Activated CD4-positive, alpha-beta T cell treated with anti-CD3 and anti-CD28 coated beads, Interleukin-2, amount 10 ng/mL, durations not matched to agents 7 days and 5 days (primary cell): ENCODE measurements around the gene SHB. TPM values are rescaled to one million over a fixed set of nuclear protein-coding genes. Genes with fewer than 3 reads are reported as not detected.

Source experiments
- CTCF ChIA-PET: fragments of 350-600 bp; sonication (Branson Sonifier 250); formaldehyde crosslinking; loops from one replicate; lab custom pipeline; 2021; ENCODE audit warnings: antibody characterized with exemption; lab: Charles Lee
- POLR2A ChIA-PET: fragments of 350-600 bp; sonication (Branson Sonifier 250); formaldehyde crosslinking; loops from one replicate; lab custom pipeline; 2021; ENCODE audit warnings: antibody characterized with exemption; lab: Charles Lee
- DNase-seq: peaks from one replicate; pipeline ENCODE4 v3.0.0-alpha.2; 2020
- H3K27ac Mint-ChIP-seq: one replicate; pipeline ENCODE4 v1.8.0; 2021; ENCODE audit warnings: mild to moderate bottlenecking, moderate library complexity, mixed read lengths
- H3K27me3 Mint-ChIP-seq: one replicate; pipeline ENCODE4 v1.8.0; 2021; ENCODE audit warnings: mixed read lengths
- H3K36me3 Mint-ChIP-seq: one replicate; pipeline ENCODE4 v1.8.0; 2021; ENCODE audit warnings: low read depth, mixed read lengths
- H3K4me1 Mint-ChIP-seq: one replicate; pipeline ENCODE4 v1.8.0; 2021; ENCODE audit warnings: mixed read lengths
- H3K4me3 Mint-ChIP-seq: one replicate; pipeline ENCODE4 v1.8.0; 2021; ENCODE audit warnings: mild to moderate bottlenecking, moderate library complexity, mixed read lengths
- H3K9me3 Mint-ChIP-seq: one replicate; pipeline ENCODE4 v1.8.0; 2021; ENCODE audit warnings: mixed read lengths
- total RNA-seq, 2 experiments: library from RNA; stranded (reverse); gene quantifications; one replicate each; pipeline ENCODE4 v1.2.3, GENCODE V29; 2021

SHB gene
- total RNA-seq, 2 experiments from 2014 or later = not detected

DNA sequence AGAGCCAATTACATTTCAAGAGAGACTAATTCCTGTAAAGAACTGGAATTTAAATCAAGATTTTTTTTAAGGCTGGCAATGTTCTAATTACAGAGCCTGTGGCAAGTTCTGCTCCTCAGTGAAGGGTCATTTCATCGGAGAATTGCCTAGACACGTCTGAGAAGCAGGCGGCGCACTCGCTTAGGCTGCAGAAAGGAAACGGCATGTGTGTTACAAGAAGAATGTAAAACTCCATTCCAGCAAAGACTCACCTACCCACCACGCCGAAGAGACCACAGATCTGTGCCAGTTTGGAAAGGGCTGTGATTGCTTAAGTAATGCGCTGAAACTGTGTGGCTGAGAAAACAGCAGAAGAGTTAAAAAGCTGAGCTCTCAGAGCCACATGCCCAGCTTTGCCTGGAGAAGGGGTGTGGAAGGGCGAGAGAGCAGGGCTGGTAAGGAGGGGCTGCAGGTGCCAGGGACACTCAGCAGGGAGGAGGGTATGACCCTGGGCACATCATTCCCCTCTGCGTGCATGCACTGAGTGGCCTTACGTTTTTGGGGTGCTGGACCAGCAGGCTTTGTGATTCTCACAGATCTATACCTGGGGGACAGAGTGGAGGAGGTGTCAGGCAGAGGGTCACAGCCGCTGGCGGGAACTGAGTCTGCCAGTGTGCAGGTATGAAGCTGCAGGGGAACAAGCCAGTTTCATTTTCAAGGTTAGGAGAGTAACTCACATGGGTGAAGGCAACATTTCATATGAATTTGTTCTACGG, 147.3 kb downstream of the SHB start:
- Mint-ChIP-seq H3K4me1 (peaks cover 2% of the 10 kb centered on the region), H3K9me3 (no peaks in the 10 kb centered on the region), H3K36me3 (no peaks in the 10 kb centered on the region), H3K27me3 (no peaks in the 10 kb centered on the region), H3K27ac (no peak overlapping the region), H3K4me3 (no peak overlapping the region)
- CTCF ChIA-PET = interaction anchor here (0.9 to 1.5 kb wide), 2 partner anchors 8 to 12 kb away, joined by 3 to 4 read pairs; no protein-coding TSS in a partner anchor
- POLR2A ChIA-PET = no interaction called here
- DNase-seq = no peak

DNA sequence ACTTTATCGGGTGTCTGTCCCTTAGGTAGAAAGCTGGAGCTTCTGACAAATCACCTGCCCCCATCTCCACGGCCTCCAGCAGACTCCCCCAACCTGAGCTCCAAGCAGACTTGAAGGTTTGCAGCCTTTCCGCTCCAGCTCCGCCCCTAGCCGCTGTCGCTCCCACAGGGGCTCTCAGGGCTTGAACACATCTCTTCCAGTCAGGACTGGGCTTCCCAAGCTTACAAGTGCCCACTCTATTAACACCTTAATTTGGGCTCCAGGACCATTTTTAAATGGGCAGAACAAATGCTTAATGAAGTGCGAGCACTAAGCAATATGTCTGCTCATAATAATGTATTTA, 147.9 kb downstream of the SHB start:
- no peak overlapping the region for H3K27ac Mint-ChIP-seq
- no peaks in the 10 kb centered on the region for H3K9me3 Mint-ChIP-seq
- POLR2A ChIA-PET = no interaction called here
- peaks cover under 1% of the 10 kb centered on the region for H3K4me1 Mint-ChIP-seq
- H3K4me3 Mint-ChIP-seq = no peak overlapping the region
- no peaks in the 10 kb centered on the region for H3K27me3 Mint-ChIP-seq
- no peak for DNase-seq
- CTCF ChIA-PET = interaction anchor here (0.6 to 1.5 kb wide), 4 partner anchors 8 to 442 kb away, joined by 3 to 4 read pairs (median 4); no protein-coding TSS in a partner anchor
- H3K36me3 Mint-ChIP-seq = no peaks in the 10 kb centered on the region

DNA sequence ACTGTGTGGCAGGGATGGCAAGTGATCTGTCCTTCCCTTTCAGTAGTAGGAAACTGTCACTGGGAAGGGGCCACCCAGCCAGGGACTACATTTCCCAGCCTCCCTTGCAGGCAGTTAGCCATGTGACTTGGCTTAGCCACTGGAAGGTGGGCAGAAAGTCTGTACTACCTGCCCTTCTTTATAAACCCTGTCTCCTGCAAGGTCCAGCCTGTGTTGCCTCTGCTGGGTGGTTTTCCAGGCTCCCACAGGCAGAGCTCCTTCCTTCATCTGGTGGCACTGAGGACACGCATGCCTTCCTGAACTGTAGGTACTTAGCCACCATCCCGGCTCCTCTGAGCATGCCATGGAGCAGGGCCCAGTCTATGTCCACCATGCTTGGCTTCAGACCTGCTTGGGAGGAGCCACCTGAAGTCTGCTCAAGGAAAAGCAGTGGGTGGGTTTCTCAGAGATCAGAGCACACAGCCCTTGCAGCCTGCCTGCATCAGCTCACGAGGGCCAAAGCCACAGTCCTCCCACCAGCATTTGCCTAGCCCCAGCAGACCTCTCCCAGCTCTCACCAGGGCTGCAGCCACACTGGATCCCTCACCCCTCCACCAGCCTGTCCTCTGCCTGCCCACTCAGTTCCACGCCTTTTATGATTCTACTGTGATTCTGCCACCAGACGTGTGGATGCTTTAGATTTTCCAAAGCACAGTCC, 148.4 kb downstream of the SHB start:
- Mint-ChIP-seq H3K4me1 (no peaks in the 10 kb centered on the region), H3K27ac (no peak overlapping the region), H3K36me3 (no peaks in the 10 kb centered on the region), H3K4me3 (no peak overlapping the region), H3K27me3 (no peaks in the 10 kb centered on the region), H3K9me3 (no peaks in the 10 kb centered on the region)
- CTCF ChIA-PET = interaction anchor here (0.6 to 1.5 kb wide), 3 partner anchors 12 to 443 kb away, joined by 3 to 4 read pairs (median 3); no protein-coding TSS in a partner anchor
- POLR2A ChIA-PET = no interaction called here
- peak; percentile 12 for DNase-seq

DNA sequence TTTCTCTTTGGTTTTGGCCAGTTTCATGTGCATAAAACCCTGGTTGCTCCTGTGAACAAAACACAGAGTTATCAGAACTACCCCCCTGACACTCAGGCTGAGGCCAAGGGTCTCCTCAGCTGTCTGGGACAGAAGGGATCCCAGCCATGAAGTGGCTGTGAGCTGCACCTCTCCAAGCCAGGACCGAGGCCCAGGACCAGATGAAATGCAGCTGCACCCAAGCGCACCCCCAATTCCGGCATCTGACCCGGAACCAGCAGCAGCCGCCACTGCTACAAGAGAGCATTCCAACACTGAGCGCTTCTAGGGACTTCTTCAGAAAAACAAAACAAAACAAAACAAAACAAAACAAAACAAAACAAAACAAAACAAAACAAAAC, 149.1 kb downstream of the SHB start:
- Mint-ChIP-seq H3K4me3 (no peak overlapping the region), H3K27ac (no peak overlapping the region), H3K9me3 (no peaks in the 10 kb centered on the region), H3K27me3 (no peaks in the 10 kb centered on the region), H3K4me1 (no peaks in the 10 kb centered on the region), H3K36me3 (no peaks in the 10 kb centered on the region)
- ChIA-PET CTCF (interaction anchor here (0.6 kb wide), 1 partner anchor 890 kb away, joined by 3 read pairs; no protein-coding TSS in a partner anchor), POLR2A (no interaction called here)
- DNase-seq = no peak

DNA sequence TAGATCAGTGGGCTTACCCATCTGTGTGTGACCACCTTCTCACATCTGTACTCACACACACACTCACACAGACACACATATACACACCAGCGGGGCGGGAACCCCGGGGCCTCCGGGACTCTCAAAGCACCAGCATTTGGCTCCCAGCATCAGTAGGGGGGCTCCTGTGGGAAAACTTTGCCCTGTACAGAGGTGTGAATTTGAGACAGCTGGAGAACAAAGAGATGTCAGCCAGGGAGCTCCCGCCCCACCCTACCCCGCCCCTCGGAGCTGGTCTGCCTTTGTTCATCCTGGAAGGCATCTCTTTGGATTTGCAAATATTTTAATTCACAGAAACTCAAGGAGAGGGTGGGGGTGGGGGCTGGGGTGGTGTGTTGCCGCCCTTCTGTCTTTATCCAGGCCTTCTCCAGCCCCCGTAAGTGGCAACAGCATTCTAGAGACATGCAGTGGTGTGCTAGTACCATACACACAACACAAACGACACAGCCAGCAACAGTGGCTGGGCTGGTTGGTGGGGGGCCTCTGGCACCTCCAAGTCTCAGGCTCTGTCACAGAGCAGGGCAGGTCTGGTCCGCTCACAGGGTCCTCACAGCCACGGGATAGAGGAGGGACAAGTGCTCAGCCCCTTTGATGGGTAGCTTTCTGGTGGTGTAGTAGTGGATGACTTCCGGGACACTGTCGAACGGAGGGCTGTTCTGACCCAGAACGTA, 149.6 kb downstream of the SHB start:
- Mint-ChIP-seq H3K27ac (no peak overlapping the region), H3K4me1 (no peaks in the 10 kb centered on the region), H3K27me3 (no peaks in the 10 kb centered on the region), H3K36me3 (no peaks in the 10 kb centered on the region), H3K4me3 (no peak overlapping the region), H3K9me3 (no peaks in the 10 kb centered on the region)
- CTCF ChIA-PET = interaction anchor here (0.6 to 1.7 kb wide), 3 partner anchors 10 to 890 kb away, joined by 3 to 4 read pairs (median 4); no protein-coding TSS in a partner anchor
- DNase-seq = no peak
- POLR2A ChIA-PET = no interaction called here

DNA sequence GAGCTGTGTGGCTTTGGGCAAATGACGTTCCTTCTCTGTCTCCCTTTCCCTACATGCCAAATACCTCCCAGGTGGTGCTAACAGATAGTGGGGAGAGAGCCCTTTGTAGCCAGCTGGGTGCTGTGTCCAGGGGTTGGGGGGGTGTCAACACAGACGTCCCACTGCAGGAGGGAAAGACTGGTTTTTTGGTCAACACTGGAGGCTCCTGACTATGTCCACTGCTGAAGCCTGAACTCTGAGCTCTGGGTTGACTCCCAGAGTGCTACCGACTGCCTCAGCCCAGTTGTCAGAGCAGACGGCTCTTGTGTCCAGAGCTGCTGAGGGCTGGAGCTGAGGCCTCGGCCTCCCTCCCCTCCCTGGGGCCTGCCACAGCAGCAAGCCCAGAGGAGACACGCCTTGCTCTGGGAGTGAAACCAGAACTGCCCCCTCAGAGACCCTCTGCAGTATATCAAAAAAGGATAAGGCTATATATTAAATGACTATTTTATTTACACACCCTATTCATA, 150.3 kb downstream of the SHB start:
- DNase-seq = no peak
- Mint-ChIP-seq H3K36me3 (no peaks in the 10 kb centered on the region), H3K4me3 (no peak overlapping the region), H3K27ac (no peak overlapping the region), H3K4me1 (no peaks in the 10 kb centered on the region), H3K9me3 (no peaks in the 10 kb centered on the region), H3K27me3 (no peaks in the 10 kb centered on the region)
- ChIA-PET POLR2A (no interaction called here), CTCF (interaction anchor here (1.0 to 1.7 kb wide), 2 partner anchors 10 to 174 kb away, joined by 4 read pairs; no protein-coding TSS in a partner anchor)

DNA sequence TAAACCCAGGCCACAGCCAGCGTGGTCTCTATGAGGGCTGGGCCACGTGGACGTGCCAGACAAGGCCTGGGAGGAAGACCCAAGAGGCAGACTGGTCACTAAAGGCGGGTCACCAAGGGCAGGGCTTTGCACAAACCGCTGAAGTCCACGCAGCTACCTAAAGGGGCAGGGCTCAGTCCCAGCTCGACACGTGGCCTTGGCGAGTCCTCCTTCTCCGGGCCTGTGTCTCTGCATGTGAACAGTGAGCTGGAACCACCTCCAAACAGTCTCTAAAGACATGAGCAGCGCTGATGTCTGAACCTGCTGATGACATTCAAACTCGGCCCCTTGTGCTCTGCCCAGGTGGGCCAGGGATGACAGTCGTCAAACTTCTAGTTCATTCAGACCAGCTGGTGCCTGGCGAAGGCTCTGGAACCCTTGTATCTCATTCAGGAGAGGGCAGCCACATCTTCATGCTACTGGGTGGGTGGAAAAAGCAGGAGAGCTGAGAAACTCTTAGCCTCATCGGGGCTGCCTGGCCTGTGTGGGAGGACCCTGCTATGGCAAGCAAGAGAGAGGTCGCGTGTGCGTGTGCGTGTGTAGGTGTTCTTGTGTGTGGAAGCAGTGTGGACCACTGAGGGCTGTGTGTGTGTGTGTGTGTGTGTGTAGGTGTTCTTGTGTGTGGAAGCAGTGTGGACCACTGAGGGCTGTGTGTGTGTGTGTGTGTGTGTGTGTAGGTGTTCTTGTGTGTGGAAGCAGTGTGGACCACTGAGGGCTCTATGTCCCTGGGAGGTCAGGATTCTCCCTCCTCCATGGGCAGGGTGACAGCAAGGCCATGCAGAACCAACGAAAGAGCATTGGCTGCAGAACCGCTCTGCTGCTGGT, 151.0 kb downstream of the SHB start:
- POLR2A ChIA-PET = no interaction called here
- H3K9me3 Mint-ChIP-seq = no peaks in the 10 kb centered on the region
- CTCF ChIA-PET = interaction anchor here (1.0 to 1.7 kb wide), 4 partner anchors 8 to 175 kb away, joined by 3 to 4 read pairs (median 4); no protein-coding TSS in a partner anchor

DNA sequence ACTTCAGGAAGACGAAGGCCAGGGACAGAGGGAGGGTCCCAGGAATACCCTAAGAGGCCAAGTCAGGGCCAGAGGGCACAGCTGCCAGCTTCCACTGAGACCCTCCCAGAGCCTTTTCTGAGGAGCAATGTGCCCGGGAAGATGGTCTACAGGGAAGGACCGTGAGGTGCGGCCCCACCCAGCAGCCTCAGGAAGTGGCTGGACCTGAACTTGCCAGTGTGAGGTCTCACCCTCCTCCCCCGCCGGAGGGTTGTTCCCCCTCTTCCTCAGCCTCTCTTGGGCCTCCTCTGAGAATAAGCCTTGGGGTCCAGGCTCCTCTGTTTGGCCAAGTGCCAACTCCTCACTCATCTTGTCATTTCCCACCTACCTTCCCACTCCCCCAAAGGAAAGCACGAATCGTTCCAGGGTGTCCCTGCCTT, 151.7 kb downstream of the SHB start:
- Mint-ChIP-seq H3K4me3 (no peak overlapping the region), H3K27ac (no peak overlapping the region), H3K4me1 (no peaks in the 10 kb centered on the region), H3K36me3 (no peaks in the 10 kb centered on the region), H3K9me3 (no peaks in the 10 kb centered on the region), H3K27me3 (no peaks in the 10 kb centered on the region)
- POLR2A ChIA-PET = no interaction called here
- CTCF ChIA-PET = interaction anchor here (1.1 to 1.7 kb wide), 3 partner anchors 8 to 14 kb away, joined by 3 to 4 read pairs (median 4); no protein-coding TSS in a partner anchor
- DNase-seq = no peak

More for the DNA sequence above, 151.0 kb downstream of the SHB start:
- Mint-ChIP-seq H3K27ac (no peak overlapping the region), H3K4me3 (no peak overlapping the region), H3K4me1 (no peaks in the 10 kb centered on the region), H3K27me3 (no peaks in the 10 kb centered on the region), H3K36me3 (no peaks in the 10 kb centered on the region)
- DNase-seq = no peak

DNA sequence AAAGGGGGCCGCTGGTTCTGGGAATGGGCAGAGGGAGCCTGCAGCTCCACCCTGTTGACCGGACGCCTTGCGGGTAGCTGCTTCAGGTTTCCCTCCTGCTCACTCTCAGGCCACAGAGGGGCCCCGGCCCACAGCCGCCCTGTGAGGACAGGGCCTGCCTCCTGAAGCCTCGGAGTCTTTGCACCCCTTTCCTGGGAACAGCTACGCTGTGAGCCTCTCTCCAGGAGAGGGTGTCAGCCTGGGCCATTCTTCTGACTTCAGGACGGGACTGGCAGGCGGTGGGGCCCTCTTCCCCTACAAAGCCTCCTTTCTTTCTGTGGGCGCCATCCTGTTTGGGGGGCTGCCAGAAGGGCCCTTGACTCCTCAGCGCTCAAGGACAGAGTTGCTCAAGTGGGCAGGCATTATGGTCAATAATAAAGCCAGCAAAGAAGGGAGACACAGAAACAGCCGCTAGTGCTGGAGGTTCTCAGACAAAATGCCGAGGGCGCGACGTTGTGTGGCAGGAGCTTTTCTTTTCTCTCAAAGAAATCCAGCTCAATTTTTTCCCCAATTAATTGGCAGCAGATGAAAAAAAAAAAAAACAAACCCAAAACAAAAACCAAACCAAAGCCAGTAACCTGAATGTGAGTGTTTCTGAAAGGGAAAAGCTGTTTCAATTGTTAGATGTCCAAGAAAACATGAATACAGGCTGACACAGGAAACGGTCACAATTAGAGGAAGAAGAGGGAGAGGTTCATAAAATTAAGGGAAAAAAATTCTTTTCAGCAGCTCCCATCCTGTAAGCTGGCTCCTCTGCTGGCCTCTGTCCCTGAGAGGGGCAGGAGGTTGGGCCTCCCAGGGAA, 152.3 kb downstream of the SHB start:
- Mint-ChIP-seq H3K27me3 (no peaks in the 10 kb centered on the region), H3K4me3 (no peak overlapping the region), H3K4me1 (no peaks in the 10 kb centered on the region), H3K27ac (no peak overlapping the region), H3K9me3 (no peaks in the 10 kb centered on the region), H3K36me3 (no peaks in the 10 kb centered on the region)
- no peak for DNase-seq
- ChIA-PET CTCF (interaction anchor here (1.3 kb wide), 1 partner anchor 10 kb away, joined by 3 read pairs; no protein-coding TSS in a partner anchor), POLR2A (no interaction called here)

DNA sequence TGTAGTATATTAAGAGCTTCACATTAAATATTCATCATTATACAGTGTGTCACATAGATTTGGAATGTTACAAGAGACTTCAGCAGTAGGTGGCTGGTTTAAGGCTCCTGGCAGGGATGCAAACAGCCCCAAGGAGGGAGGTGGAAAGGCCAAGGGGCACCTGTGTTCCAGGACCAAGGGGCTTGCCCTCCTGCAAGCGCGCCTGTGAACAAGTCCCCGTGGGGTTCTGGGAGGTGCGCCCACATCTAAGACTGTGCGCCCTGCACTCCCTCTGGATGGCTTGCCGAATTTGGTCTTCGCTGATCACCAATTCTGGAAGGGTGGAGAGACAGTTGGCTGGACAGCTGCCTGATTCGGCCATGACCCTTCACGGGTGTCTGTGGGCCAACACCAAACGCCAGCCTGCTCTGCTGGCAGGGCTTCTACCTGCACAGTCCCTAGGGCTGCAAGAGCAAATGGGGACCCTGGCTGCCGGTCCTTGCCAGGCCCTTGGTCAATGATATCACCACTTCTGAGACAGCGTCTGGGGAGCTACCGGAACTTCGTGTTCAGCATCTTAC, 153.0 kb downstream of the SHB start:
- no peaks in the 10 kb centered on the region for H3K4me1 Mint-ChIP-seq
- no peaks in the 10 kb centered on the region for H3K27me3 Mint-ChIP-seq
- no peak overlapping the region for H3K4me3 Mint-ChIP-seq
- DNase-seq = no peak
- POLR2A ChIA-PET = no interaction called here
- no peaks in the 10 kb centered on the region for H3K9me3 Mint-ChIP-seq
- H3K27ac Mint-ChIP-seq = no peak overlapping the region
- no peaks in the 10 kb centered on the region for H3K36me3 Mint-ChIP-seq
- CTCF ChIA-PET = no interaction called here
